Measurements from ENCODE around the gene CITED4.

Gene CITED4

DNA sequence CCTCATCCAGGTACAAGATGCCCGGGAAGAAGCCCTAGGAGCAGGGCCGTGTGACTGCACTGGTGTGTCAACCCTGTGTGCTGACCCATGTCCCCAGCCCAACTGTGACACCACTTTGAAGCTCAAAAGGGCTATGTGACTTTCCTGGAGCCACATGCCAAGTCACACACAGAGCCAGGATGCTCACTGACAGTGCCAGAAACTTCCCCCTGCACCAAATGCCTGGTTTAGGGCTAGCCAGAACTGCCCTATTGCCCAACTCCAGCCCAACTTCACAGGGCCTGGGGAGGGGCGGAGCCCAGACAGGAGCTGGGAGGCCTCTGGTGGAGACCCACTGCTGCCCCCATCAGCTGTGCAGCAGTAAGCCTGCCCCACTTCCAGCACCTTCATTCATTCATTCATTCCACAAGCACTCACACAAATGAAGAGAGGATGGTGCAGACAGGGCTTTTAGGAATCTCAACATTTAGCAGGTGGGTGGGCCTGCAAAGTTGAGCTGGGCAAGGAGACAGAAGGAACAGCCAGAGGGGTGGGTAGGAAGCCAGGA, 41.8 kb downstream of the CITED4 start:
- DNase-seq: no peak
- Histone ChIP-seq H3K36me3 (no peaks in the 10 kb centered on the region), H3K27me3 (no peaks in the 10 kb centered on the region), H3K4me3 (ENCODE audit: low read depth, low read length) (no peak overlapping the region), H3K4me1 (peaks cover 3% of the 10 kb centered on the region; the same call in 1 of the 2 replicates), H3K9me3 (no peaks in the 10 kb centered on the region)
- no peak for TF ChIP-seq CTCF (IDR thresholded peaks at IDR 0.05; ENCODE audit: low read depth, low read length)

GRCh38 chr1:40819101-40819500, 43.1 kb downstream of the CITED4 start:
- Histone ChIP-seq H3K4me3 (ENCODE audit: low read depth, low read length) (no peak overlapping the region), H3K27me3 (no peaks in the 10 kb centered on the region), H3K9me3 (no peaks in the 10 kb centered on the region), H3K36me3 (no peaks in the 10 kb centered on the region), H3K4me1 (peaks cover 3% of the 10 kb centered on the region; the same call in 1 of the 2 replicates)
- no peak for DNase-seq
- TF ChIP-seq CTCF (IDR thresholded peaks at IDR 0.05; ENCODE audit: low read depth, low read length): no peak

DNA sequence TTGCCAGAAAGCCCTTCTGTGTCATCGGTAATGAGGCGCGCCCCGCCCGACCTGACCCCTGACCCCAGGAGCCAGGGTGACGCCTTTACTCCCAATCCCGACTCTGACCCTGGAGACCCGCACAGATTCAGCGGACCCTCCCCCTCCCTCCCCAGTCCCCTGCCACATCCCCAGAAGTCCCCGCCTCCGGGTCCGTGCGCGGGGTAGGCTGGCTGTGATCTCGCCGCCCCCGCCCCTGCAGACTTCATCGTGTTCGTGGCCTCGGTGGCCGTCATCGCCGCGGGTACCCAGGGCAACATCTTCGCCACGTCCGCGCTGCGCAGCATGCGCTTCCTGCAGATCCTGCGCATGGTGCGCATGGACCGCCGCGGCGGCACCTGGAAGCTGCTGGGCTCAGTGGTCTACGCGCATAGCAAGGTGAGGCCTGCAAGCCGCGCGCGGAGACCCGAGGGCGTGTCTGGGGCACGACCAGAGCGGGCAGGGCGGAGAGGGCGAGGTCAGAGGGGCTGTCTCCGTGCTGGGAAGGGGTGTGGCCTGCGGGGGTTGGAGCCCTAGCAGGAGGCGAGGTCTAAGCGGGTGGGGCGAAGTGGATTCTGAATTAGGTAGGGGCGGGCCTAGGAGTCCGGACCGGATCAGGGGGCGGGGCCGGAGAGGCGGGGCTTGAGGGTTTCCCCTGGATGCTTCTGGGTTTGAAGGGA, 43.8 kb downstream of the CITED4 start:
- no peaks in the 10 kb centered on the region for H3K27me3 ChIP-seq
- H3K4me3 ChIP-seq (ENCODE audit: low read depth, low read length): no peak overlapping the region
- peaks cover 3% of the 10 kb centered on the region; the same call in 1 of the 2 replicates for H3K4me1 ChIP-seq
- no peaks in the 10 kb centered on the region for H3K36me3 ChIP-seq
- no peak for DNase-seq
- H3K9me3 ChIP-seq: no peaks in the 10 kb centered on the region
- no peak for TF ChIP-seq CTCF (IDR thresholded peaks at IDR 0.05; ENCODE audit: low read depth, low read length)

GRCh38 chr1:40817791-40818263, 44.3 kb downstream of the CITED4 start:
- peaks cover 3% of the 10 kb centered on the region; the same call in 1 of the 2 replicates for H3K4me1 ChIP-seq
- no peak overlapping the region for H3K4me3 ChIP-seq (ENCODE audit: low read depth, low read length)
- no peaks in the 10 kb centered on the region for H3K27me3 ChIP-seq
- no peak for TF ChIP-seq CTCF (IDR thresholded peaks at IDR 0.05; ENCODE audit: low read depth, low read length)
- no peaks in the 10 kb centered on the region for H3K9me3 ChIP-seq
- no peaks in the 10 kb centered on the region for H3K36me3 ChIP-seq
- DNase-seq: no peak

- no peak for DNase-seq
- H3K9me3 ChIP-seq: no peaks in the 10 kb centered on the region
- H3K4me3 ChIP-seq (ENCODE audit: low read depth, low read length): no peak overlapping the region
- H3K27me3 ChIP-seq: no peaks in the 10 kb centered on the region
- no peak for TF ChIP-seq CTCF (IDR thresholded peaks at IDR 0.05; ENCODE audit: low read depth, low read length)
- H3K4me1 ChIP-seq: no peaks in the 10 kb centered on the region
- H3K36me3 ChIP-seq: no peaks in the 10 kb centered on the region
These were observed 46.7 kb downstream of the CITED4 start for GRCh38 chr1:40815420-40815819.
